DMS114 treated with DMSO at 0.1 percent for 48 hours (cell line): ENCODE data around the gene SSUH2.
"Not testable (repeated sequence)": the region's sequence is repeated elsewhere in the genome, so short reads cannot be mapped to it uniquely, and the experiment has no call there.

ENCODE experiments used
- DNase-seq: peaks from one replicate; lab custom pipeline; 2025; ENCODE audit not compliant: unreplicated experiment; lab: John Stamatoyannopoulos, UW

Gene SSUH2

GRCh38 chr3:8659242-8659641 is 14.6 kb upstream of the SSUH2 start:
- DNase-seq = no peak

DNA sequence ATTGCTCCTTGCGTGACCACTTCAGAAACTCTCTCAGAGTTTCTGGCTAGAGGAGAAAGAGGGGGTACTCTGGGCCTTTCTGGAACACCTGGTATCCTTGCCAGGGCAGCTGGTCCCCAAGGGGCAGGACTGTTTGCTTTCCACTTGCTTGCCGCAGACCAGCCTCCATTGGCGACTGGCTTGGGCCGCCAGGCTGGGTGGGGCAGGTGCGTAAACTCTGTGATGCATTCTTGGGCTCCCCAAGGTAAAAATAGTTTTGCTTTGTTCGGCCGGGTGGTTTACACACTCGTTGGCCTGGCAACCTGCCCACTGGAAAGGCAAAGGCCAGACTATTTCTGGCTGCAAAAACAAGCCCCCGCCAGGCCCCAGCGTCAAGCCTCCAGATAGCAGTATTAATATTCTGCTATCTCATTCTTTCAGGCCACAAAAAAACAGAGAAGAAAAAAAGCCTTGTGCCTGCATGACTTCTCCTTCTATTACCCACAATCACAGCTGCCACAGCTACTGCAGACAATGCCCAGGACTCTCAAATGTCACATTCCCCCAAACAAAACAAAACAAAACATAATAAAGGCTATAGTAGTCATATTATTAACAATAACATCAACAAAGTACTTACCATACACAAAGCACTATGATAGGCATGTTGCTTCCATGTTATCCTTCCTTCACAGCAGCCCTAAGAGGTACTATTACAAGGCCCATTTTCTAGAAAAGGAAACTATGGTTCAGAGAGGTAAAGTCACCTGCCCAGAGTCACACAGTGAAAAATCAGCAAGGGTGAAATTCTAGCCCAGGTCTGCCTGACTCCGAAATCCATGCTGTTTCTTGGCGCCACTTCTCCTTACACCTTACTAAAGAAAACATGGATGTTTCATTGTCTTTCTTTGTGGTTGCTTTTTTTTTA is 14.0 kb upstream of the SSUH2 start:
- no peak for DNase-seq

GRCh38 chr3:8657804-8658305 is 13.3 kb upstream of the SSUH2 start:
- no peak for DNase-seq

DNA sequence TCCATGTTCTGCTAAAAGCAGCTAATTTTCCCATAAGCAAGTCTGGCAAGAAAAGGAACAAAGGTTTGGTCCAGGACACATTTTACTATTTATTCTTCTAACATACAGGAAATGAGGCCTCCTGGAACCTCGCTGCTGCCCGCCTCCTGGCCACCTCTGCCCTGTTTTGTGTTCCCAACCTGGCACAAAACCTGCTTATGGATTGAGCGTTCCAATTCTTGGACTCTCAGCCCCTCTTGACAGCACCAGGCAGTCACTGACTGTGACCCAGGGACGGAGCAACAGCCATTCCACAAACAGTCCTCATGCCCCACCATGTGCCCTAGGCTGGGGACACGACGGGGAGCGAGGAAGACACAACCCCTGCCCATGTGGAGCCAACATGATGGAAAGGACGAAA is 11.6 kb upstream of the SSUH2 start:
- no peak for DNase-seq

DNA sequence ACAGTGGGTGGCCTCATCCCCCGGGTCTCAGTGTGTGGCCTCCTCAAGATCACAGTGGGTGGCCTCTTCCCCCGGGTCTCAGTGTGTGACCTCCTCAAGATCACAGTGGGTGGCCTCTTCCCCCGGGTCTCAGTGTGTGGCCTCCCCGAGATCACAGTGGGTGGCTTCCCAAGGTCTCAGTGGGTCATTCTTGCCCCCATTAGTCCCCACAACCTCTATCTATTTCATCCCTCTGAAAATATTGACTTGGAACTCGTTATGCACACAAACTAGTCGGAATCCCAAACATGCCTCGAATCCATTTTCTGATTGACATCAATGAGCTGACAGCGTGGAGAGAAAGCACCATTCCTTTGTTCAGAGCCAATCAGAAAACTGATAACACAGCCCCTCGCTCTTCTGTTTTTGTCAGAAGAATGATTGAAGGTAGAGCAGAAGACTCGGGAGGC is 10.8 kb upstream of the SSUH2 start:
- no peak for DNase-seq

GRCh38 chr3:8654572-8655329 is 10.2 kb upstream of the SSUH2 start:
- not testable (repeated sequence) for DNase-seq

DNA sequence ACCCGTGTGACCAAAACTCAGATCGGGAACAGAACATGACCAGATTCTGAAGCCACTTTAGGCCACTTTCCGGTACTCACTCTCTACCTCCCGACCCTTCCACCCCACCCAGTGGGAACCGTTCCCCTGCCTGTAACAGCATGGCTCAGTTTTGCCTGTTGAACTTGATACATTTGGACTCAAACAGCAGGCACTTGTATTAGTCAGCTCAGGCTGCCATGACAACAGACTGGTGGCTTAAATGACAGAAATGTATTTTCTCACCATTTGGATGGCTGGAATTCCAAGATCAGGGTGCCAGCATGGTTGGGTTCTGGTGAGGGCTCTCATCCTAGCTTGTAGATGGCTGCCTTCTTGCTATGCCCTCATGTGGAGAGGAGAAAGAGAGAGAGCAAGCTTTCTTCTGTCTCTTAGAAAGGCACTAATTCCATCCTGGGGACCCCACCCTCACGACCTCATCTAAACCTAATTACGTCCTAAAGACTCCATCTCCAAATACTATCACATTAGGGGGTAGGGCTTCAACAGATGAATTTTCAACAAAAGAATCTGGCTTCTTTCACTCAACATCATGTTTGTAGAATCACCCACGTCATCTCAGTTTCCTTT is 9.3 kb upstream of the SSUH2 start:
- no peak for DNase-seq

DNA sequence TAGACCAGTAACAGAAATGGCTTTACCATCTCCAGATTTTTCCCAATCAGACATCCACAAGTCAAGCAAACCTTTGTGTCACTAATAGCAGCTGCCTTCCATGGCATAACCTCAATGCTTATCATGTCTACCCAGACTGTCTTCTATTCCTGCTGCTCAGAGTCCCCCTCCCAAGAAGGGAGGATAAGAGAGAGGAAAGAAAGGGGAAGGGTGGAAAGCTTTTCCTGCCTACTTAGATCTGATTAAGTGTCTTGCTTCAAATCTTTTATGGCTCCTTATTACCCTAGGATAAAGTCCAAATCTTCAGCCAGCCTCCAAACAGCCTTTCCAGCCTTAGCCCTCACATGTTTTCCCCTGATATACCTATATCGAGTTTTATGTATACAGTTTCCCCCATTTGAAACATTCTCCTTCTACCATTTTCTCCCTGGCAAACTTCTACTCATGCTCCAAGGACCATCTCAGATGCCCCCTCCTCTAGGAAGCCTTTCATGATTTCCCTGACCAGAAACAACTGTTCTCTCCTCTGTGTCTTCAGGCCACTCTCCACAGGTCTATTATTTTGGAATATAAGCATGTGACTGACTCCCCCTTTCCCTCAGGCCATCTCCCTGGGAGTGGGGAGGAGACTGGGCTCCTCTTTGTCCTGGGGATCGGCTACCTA is 7.9 kb upstream of the SSUH2 start:
- DNase-seq = no peak

DNA sequence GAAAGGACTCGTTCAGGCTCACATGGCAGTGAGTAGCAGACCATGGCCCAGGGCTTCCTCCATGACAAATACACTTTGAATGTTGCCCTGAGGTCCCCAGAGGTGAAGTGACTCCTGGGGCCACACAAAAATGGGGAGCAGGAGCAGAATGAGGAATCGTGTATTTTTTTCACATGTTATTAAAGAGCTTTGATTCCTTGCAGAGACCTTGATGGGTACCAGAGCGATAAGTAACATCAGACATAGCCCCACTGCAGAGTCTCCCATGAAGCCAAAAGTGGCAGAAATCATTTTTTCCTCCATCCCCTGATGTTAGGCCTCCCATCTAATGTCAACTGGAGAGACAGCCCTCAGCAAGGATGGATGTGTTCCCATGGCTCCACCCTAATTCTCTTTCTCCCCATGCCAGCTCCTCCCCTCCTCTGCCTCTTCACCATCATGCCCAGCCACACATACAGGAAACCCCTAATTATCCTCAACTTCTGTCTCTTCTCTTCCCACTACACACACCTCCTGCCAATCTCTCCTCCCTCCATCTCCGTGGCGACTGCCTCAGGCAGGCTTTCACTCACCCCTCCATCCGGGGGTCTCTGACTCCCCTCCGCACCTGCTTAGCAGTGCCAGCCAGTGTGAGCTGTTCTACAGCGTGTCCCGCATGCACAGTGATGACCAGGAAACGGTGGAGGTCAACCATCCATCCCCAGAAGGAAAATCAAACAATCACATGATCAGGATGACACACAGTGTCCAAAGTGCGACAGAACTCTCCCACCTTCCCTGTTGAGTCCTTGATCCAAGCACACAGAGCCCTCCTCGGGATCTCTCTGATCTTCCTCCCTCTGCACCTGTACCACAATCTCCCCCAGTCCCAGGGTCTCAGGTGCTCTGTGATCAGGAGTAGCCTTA is 7.1 kb upstream of the SSUH2 start:
- no peak for DNase-seq

DNA sequence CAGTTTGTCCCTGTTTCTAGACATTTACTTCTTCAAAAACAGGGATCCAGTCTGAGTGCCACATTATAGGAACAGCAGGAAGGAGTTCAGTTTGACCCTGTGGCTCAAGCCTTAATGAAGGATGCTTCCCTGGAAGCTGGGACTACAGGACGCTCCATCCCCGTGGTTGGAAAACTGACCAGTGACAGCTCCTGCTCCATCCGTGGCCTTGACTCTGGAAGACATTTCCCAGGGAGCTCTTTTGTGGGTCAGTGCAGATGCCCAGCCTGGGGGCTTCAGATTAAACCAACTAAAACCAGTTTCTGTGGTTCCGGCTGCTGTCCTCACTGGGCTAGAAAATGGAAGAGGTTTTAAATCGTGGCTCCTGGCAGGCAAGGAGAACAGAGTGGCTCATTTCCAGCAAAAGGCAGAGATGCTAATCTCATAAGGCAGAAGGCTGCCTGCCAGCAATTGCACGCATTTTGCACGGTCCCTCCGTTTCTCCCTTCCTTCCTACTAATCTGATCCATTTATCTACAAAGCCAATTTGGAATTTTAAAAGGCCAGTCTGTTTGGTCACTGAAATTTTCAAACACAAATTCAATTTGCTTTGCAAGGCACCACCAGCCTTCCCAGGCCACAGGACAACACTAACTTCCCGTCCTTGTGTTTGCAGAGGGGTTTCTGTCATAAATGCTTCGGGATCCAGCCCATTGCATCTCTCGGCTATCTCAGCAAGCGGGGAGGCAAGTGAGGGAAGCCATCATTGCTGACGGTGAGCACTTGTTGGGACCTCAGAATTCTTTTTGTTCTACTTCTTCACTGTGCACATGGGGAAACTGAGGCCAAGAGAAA is 6.2 kb upstream of the SSUH2 start:
- no peak for DNase-seq

GRCh38 chr3:8649757-8650156 is 5.2 kb upstream of the SSUH2 start:
- DNase-seq = no peak

DNA sequence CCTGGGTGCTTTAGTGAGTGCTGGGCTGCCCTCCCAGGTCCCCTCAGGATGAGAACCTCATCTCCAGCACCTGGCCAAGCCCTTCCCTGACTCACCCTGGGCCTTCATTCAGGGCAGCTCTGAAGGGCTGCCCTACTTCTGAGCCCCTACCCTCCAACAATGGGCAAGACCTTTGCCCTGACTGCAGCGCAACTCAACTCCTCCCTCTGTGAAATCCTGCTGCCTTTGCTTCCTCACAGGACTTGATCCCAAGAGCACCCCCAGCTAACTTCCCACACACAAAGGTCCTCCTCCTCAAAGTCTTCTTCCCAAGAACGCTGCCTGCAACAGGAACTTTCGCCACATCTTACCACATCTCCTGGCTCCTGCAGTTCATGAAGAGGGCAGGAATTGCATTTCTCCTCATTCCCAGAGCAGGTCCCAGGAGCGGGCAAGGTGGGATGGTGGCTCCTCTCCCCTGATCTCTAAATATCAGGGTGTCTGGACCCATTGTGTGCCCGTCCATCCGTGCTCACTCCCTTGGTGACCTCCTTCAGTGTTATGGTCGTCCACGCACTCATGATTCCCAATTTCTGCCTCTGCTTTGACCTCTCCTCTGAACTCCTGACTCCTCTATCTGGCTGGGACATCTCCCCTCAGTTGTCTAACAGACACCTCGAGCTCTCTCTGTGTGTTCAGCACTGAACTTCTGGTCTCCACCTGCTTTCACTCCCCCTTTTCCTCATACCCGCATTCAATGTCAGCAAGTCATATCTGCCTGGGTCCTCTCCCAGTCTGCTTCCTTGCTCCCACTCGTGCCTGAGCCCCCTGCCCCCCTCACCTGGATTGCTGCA is 4.5 kb upstream of the SSUH2 start:
- no peak for DNase-seq

GRCh38 chr3:8647137-8647985 is 2.8 kb upstream of the SSUH2 start:
- DNase-seq = no peak

GRCh38 chr3:8646313-8646938 is 1.8 kb upstream of the SSUH2 start:
- DNase-seq = no peak

DNA sequence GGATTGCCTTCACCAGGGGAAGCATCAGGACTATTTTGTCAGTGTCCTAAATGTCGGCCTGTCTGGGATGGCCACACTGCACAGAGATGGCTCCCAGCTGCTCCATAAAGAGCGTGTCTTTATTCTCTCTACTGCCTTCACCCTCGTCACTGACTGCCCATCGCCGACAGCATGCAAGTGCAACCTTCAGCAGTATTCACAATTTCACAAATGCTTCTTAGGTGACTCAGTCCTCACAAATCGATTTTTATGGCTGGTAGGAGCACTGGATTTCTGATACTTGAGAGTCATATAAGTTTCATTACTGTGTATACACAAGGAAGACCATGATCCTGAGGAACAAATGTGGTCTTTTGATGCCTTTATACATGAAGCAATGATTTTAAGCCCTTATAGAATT is 1.1 kb upstream of the SSUH2 start:
- DNase-seq = no peak

DNA sequence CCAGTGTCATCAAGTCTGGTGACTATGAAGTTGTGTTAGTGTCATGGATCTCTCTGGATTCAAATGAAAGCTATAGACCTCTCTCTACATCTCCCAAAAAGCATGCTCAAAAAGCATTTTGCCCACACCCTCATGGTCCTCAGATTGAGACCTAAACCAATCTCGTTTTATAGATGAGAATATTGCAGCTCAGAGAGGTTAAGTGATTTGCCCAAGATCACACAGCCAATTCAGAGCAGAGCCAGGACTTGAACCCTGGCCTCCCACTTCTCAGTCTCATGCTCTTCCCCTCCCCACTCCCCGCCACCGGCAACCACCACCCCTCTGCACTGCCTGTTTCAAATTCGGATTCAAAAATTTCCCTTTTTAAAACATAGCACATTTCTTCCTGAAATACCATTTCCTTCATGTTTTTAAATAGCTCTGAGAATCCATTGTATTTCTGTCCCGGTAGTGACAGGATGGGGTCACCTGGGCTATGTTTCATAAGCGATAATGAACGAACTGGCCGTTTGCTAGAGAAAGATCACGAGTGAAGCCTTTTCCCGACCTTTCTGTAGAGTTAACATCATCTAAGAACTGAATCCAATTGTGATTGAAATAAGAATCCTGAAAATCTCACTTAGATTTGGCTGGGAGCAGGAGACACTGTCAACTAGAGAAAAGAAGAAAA is 769 bp downstream of the SSUH2 start:
- DNase-seq = no peak
